Measurements from ENCODE around the gene MAT2B.

MAT2B gene

DNA sequence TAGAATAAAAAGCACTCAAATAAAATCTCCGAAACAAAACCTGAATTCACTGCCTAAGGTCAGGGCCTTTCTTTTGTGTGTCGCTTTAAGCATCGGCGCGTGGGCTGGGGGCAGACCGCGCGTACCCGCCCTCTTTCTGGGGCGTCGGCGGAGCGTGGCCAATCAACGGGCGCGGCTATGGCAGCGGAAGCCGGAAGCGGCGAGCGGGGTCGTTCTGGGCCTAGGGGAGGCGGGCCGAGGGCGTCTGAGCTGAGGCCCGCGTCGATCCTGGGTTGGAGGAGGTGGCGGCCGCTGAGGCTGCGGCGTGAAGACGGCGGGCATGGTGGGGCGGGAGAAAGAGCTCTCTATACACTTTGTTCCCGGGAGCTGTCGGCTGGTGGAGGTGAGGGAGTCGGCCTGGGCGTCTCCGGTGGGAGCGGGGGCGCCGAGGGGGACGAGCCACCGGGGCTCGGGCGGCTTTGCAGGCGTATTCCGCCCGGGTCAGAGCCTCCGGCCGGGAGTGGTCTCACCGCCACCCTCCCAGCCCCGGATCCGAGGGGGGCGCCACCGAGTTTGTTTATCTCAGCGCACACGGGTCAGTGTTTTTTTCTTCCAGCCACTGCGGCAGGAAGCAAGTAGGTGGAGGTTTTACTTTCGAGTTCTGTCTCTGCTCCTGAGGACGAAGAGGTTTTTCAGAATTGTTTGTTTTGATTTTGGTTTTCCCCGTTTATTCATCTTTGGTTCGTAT lies at the start of gene MAT2B:
MAT2B (plus strand) TSS at position 252 of the 727 bp plus-strand sequence; CDS start at position 320, 68 bp downstream.
- H2AFZ ChIP-seq (ENCODE audit: low read length), result peak within 1 kb of the TSS; percentile 74
- H3F3A ChIP-seq (ENCODE audit: insufficient read depth, low read length), result peaks cover 41% of the 10 kb centered on the region
- peaks cover 47% of the 10 kb centered on the region for H3K79me2 ChIP-seq (ENCODE audit: low read length)
- H3K9ac ChIP-seq (ENCODE audit: low read length), result peak within 1 kb of the TSS; percentile 94
- no peaks in the 10 kb centered on the region for H3K9me3 ChIP-seq (replicated peaks; ENCODE audit: insufficient read depth, low read length)
- no peaks in the 10 kb centered on the region for H3K36me3 ChIP-seq (replicated peaks; ENCODE audit: insufficient read depth, low read length)
- DNase-seq, result peak; percentile 96
- H3K27me3 ChIP-seq (replicated peaks; ENCODE audit: insufficient read depth, low read length), result no peaks in the 10 kb centered on the region
- no peak for TF ChIP-seq EZH2phosphoT487 (IDR thresholded peaks at IDR 0.05; ENCODE audit: low read length)
- TF ChIP-seq, protein P1, sequence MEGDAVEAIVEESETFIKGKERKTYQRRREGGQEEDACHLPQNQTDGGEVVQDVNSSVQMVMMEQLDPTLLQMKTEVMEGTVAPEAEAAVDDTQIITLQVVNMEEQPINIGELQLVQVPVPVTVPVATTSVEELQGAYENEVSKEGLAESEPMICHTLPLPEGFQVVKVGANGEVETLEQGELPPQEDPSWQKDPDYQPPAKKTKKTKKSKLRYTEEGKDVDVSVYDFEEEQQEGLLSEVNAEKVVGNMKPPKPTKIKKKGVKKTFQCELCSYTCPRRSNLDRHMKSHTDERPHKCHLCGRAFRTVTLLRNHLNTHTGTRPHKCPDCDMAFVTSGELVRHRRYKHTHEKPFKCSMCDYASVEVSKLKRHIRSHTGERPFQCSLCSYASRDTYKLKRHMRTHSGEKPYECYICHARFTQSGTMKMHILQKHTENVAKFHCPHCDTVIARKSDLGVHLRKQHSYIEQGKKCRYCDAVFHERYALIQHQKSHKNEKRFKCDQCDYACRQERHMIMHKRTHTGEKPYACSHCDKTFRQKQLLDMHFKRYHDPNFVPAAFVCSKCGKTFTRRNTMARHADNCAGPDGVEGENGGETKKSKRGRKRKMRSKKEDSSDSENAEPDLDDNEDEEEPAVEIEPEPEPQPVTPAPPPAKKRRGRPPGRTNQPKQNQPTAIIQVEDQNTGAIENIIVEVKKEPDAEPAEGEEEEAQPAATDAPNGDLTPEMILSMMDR (IDR thresholded peaks at IDR 0.05; ENCODE audit: low read length), result peak; percentile 61
- H3K4me2 ChIP-seq (ENCODE audit: low read depth, low read length), result peak within 1 kb of the TSS; percentile 76
- peak within 1 kb of the TSS; percentile 84 for H3K4me3 ChIP-seq (ENCODE audit: low read length)
- peaks cover 12% of the 10 kb centered on the region; the same call in 1 of the 2 replicates for H3K4me1 ChIP-seq (ENCODE audit: low read length)
- H4K20me1 ChIP-seq (ENCODE audit: insufficient read depth, low read length), result 0 out of 2 replicates have a peak, but pooled peaks cover 4% of the 10 kb centered on the region
- H3K9me2 ChIP-seq (replicated peaks; ENCODE audit: insufficient read depth, low read length), result no peaks in the 10 kb centered on the region
- peak within 1 kb of the TSS; percentile 98 for H3K27ac ChIP-seq (ENCODE audit: low read length)

DNA sequence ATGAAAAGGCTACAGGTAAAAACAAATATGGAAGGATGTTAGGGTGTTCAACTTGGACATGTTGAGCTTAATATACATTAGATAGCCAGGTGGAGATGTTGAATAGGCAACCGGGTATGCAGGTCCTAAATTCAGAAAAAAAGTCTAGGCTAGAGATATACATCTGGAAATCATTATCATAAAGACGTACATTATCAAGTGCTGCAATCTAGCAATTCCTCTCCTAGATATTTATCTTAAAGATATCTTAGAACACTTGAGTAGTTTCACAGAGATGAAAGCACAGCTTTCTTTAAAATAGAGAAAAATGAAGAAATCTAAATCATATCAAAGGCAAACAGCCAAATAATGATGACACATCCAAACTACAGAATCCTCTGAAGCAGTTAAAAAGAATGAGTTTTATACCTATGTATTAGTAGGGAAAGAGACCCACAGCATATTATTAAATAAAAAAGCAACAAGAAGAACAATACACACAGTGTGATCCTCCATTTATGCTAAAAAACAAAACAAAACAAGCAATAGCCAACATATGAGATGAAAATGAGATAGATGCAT lies 49.3 kb upstream of the MAT2B start:
- H3K9me3 ChIP-seq (replicated peaks; ENCODE audit: insufficient read depth, low read length), result no peaks in the 10 kb centered on the region
- no peak overlapping the region for H3K4me3 ChIP-seq (ENCODE audit: low read length)
- no peaks in the 10 kb centered on the region for H3K4me1 ChIP-seq (ENCODE audit: low read length)
- no peak for TF ChIP-seq EZH2phosphoT487 (IDR thresholded peaks at IDR 0.05; ENCODE audit: low read length)
- TF ChIP-seq, protein P1 (IDR thresholded peaks at IDR 0.05; ENCODE audit: low read length), result no peak
- TF ChIP-seq EZH2 (optimal IDR thresholded peaks at IDR 0.05; ENCODE audit: low read depth, low read length), result no peak
- no peak for DNase-seq
- peaks cover 25% of the 10 kb centered on the region for H3F3A ChIP-seq (ENCODE audit: insufficient read depth, low read length)
- H3K9me2 ChIP-seq (replicated peaks; ENCODE audit: insufficient read depth, low read length), result no peaks in the 10 kb centered on the region
- no peaks in the 10 kb centered on the region; the same call in 1 of the 2 replicates for H3K36me3 ChIP-seq (replicated peaks; ENCODE audit: insufficient read depth, low read length)
- no peaks in the 10 kb centered on the region for H3K27me3 ChIP-seq (replicated peaks; ENCODE audit: insufficient read depth, low read length)
- no peaks in the 10 kb centered on the region for H4K20me1 ChIP-seq (ENCODE audit: insufficient read depth, low read length)
- peaks cover 28% of the 10 kb centered on the region for H3K79me2 ChIP-seq (ENCODE audit: low read length)
- H3K4me2 ChIP-seq (ENCODE audit: low read depth, low read length), result no peak overlapping the region
- no peak overlapping the region for H3K9ac ChIP-seq (ENCODE audit: low read length)
- H2AFZ ChIP-seq (ENCODE audit: low read length), result no peak overlapping the region
- H3K27ac ChIP-seq (ENCODE audit: low read length), result no peak overlapping the region

DNA sequence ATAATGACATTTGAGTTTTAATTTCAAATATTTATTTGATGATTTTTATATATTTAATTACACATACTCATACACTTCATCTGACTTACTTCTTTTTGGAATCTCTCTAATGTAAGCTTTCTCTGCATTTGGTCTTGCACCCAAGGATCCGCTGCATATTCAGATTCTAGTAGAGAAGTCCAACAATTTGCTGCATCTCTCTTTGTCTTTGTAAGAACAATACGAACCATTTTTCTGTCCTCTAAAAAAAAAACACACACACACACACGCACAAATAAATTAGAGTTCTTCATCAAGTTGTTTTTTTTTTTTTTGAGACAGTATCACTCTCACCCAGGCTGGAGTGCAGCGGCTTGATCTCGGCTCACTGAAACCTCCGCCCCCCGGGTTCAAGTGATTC lies 48.6 kb upstream of the MAT2B start:
- Histone ChIP-seq H3K36me3 (replicated peaks; ENCODE audit: insufficient read depth, low read length) (no peaks in the 10 kb centered on the region; the same call in 1 of the 2 replicates), H4K20me1 (ENCODE audit: insufficient read depth, low read length) (no peaks in the 10 kb centered on the region), H3K4me3 (ENCODE audit: low read length) (no peak overlapping the region), H3K79me2 (ENCODE audit: low read length) (peaks cover 31% of the 10 kb centered on the region), H3K27me3 (replicated peaks; ENCODE audit: insufficient read depth, low read length) (no peaks in the 10 kb centered on the region), H3F3A (ENCODE audit: insufficient read depth, low read length) (peaks cover 30% of the 10 kb centered on the region), H3K9me3 (replicated peaks; ENCODE audit: insufficient read depth, low read length) (no peaks in the 10 kb centered on the region), H3K4me1 (ENCODE audit: low read length) (no peaks in the 10 kb centered on the region), H3K27ac (ENCODE audit: low read length) (no peak overlapping the region), H2AFZ (ENCODE audit: low read length) (no peak overlapping the region), H3K9ac (ENCODE audit: low read length) (no peak overlapping the region), H3K9me2 (replicated peaks; ENCODE audit: insufficient read depth, low read length) (no peaks in the 10 kb centered on the region), H3K4me2 (ENCODE audit: low read depth, low read length) (no peak overlapping the region)
- TF ChIP-seq EZH2phosphoT487 (IDR thresholded peaks at IDR 0.05; ENCODE audit: low read length), result no peak
- TF ChIP-seq EZH2 (optimal IDR thresholded peaks at IDR 0.05; ENCODE audit: low read depth, low read length), result no peak
- TF ChIP-seq, protein P1 (IDR thresholded peaks at IDR 0.05; ENCODE audit: low read length), result no peak
- no peak for DNase-seq

Measured in MM.1S (cell line).